ENCODE results near the gene PRR14L.

PRR14L gene

GRCh38 chr22:31639436-31640039 is 110.4 kb downstream of the PRR14L start:
- no peak for DNase-seq (ENCODE audit: low read depth)

DNA sequence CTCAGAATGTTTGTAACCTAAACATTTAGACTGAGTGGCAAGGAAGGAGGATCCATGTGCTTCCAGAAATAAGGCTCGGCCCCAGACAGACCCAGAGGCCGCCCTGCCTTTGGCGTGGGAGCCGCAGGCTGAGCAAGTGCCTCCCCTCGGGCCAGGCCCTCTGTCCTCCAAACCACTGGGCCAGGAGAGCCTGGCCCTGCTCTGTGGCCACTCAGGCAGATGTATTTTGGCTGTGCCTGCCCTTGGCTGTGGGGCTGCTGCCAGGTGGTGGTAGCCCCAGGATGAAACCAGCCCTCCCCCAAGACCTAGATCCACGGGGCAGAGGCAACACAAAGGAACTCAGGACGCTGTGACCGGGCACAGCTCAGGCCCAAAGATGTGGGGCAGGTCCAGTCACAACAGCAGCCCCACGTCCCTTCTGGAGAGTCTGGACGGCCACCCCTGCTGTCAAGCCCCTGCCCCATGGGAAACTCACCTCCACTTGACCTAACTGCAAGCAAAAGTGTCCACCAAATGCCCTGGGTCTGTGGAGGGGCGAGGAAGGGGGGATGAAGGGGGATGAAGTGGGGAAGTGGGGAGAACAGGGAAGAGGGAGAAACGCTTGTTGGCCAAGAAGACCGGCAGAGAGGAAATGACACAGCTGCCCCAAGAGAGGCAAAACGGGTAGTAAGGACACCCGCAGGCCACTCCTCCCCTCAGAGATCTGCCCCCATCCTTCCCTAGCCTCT is 111.9 kb downstream of the PRR14L start:
- no peak for DNase-seq (ENCODE audit: low read depth)

DNA sequence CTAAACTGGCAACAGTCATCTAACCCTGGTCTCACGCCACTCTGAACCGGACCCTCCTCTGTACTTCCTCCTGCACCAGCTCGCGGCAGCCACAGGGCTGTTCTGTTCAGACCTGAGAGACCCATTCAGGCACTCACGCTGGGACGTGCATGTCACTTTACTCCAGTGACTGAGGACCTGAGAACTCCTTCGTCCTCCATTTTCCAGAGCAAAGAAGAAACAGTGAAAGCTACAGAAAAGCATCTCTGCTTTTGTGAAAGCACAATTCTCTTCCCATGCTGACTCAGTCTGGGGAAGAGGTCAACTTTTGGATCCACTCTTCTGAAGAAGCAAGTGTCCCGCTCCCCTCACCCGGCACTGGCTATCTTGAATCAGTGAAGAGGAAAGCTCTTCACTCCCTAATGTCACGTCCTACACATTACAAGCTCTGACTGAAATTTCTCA is 112.5 kb downstream of the PRR14L start:
- no peak for DNase-seq (ENCODE audit: low read depth)

DNA sequence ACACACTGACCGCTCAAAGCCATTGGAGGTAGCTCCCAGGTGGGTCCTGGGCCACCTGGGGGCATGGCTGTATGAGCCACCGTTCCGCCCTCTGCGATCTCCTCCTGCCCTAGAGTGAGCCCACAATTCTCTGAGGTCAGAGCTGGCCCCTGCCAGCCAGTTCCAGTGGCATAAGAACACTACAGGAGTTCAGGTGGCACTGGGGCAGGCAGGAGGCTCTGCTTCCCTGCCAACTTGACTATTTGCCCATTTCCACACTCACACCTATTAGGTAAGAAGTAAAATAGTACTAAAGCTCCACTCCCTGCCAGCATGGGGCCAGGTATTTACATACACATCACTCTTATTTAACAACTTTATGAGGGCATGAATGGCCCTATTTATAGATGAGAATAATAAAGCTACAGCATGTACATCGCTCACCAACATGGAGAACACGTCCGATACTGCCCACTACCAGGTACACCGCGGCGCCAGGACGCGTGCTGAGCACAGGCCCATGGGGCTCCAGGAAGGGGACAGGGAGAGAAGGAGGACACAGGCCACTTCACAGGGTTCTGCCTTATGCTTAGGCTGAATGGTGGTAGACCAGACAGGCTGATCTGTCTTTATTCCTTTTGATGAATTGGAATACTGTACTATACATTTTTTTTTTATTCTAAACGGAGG is 114.2 kb downstream of the PRR14L start:
- DNase-seq (ENCODE audit: low read depth), result no peak

DNA sequence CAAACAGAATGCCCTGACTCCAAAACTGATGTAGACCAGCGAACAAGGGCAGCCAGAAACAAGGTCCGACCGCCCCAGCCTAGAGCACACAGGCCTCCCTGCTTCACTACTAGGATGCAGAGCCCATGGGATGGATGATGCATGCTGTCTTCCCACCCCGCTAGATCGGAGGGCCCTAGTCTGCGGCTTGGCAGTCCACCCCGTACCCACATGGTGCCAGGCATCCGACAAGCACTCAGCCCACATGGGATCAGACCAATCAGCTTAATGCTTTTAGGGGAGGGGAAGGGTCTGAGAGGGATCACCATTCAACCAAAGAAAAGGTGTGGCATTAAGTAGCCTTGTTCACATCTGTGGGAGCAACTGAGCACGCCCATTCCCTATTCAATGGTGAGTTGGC is 118.5 kb downstream of the PRR14L start:
- no peak for DNase-seq (ENCODE audit: low read depth)
